ENCODE results near the gene ARHGAP45. TPM values are rescaled to one million over a fixed set of nuclear protein-coding genes. Genes with fewer than 3 reads are reported as not detected.

Gene ARHGAP45
- total RNA-seq, 6 experiments from 2014 or later, result 4.2 to 10.0 (median 7.3) TPM

DNA sequence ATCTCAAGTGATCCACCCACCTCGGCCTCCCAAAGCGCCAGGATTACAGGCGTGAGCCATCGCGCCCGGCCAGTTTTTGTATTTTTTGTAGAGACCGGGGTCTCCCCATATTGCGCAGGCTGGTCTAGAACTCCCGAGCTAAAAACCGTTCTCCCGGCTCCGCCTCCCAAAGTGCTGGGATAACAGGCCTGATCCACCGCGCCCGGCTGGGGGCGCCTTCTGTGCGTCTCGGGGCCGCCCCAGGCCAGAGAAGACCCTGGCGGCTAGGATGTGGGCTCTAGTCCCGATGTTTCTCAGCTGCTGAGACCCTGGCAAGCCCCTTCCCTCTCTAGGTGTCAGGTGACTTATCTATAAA is 3.6 kb downstream of the ARHGAP45 start:
- intact Hi-C loops (cut with DNase I), result no loop called here
- 44% methylated on average over 11 of the region's 21 CpGs for WGBS (ENCODE audit: insufficient coverage, low coverage, low lambda C conversion rate, missing lambda C conversion rate)
- DNase-seq, result peak in 1 of 3 donors; percentile 48
- Histone ChIP-seq H3K36me3 (no peaks in the 10 kb centered on the region), H3K4me3 (no peak overlapping the region), H3K27ac (no peak overlapping the region), H3K4me1 (peaks cover 0 to 10% (median 0%) of the 10 kb centered on the region in 4 donors), H3K9me3 (no peaks in the 10 kb centered on the region), H3K27me3 (peaks cover 0 to 19% of the 10 kb centered on the region in 2 donors)
- TF ChIP-seq, protein P1, sequence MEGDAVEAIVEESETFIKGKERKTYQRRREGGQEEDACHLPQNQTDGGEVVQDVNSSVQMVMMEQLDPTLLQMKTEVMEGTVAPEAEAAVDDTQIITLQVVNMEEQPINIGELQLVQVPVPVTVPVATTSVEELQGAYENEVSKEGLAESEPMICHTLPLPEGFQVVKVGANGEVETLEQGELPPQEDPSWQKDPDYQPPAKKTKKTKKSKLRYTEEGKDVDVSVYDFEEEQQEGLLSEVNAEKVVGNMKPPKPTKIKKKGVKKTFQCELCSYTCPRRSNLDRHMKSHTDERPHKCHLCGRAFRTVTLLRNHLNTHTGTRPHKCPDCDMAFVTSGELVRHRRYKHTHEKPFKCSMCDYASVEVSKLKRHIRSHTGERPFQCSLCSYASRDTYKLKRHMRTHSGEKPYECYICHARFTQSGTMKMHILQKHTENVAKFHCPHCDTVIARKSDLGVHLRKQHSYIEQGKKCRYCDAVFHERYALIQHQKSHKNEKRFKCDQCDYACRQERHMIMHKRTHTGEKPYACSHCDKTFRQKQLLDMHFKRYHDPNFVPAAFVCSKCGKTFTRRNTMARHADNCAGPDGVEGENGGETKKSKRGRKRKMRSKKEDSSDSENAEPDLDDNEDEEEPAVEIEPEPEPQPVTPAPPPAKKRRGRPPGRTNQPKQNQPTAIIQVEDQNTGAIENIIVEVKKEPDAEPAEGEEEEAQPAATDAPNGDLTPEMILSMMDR (IDR thresholded peaks at IDR 0.05), result no peak
- no peak for TF ChIP-seq POLR2A (IDR thresholded peaks at IDR 0.05)
- ATAC-seq, result no peak

DNA sequence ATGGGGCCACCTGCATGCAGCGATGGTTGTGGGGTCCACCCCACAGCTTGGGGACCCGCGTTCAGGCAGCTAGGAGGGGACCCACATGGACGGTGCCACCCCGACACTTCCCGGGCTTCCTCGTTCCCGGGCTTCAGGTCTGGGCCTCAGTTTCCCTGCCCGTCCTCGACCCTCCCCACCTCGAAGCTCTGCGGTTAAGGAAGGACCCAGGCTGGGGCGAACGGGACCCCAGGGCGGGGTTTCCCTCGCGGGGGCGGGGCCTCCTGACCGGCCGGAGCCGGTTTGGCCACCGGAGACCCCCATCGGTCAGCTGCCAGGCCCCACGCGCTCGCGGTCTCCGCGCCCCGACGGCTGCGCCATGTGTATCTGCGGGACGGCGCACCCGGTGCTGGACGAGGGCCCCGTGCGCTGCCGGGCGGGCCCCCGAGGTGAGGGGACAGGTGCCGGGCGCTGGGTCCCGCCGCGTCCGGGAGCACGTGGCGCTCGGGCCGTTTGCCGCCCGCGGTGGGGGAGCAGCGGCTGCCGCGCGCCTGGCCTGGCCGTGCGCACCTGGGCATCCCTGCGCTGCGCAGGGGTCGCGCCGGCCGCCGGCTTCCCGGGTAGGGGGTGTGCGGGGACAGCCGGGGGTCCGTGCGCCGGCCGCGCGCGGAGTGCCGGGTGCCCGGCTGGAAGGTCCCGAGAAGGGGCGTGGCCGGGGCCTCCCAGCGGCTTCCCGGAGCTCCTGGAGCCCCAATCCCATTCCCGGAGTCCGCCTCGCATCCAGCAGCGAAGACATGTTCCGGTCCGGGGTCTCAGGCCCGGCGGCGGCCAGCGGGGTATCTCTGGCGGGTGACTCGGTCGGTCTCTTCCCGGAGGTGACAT is 4.2 kb downstream of the ARHGAP45 start:
- Histone ChIP-seq H3K27ac (no peak overlapping the region), H3K4me3 (no peak overlapping the region), H3K27me3 (peaks cover 0 to 19% of the 10 kb centered on the region in 2 donors), H3K36me3 (no peaks in the 10 kb centered on the region), H3K9me3 (no peaks in the 10 kb centered on the region), H3K4me1 (peaks cover 0 to 15% (median 3%) of the 10 kb centered on the region in 4 donors)
- WGBS (ENCODE audit: insufficient coverage, low coverage, low lambda C conversion rate, missing lambda C conversion rate), result 9% methylated on average over 18 of the region's 99 CpGs
- intact Hi-C loops (cut with DNase I), result no loop called here
- no peak for ATAC-seq
- peak in 1 of 3 donors; percentile 51 for DNase-seq
- TF ChIP-seq, protein P1 (IDR thresholded peaks at IDR 0.05), result no peak
- no peak for TF ChIP-seq POLR2A (IDR thresholded peaks at IDR 0.05)

GRCh38 chr19:1072371-1073015 is 5.5 kb downstream of the ARHGAP45 start:
- no peak overlapping the region for H3K27ac ChIP-seq
- no peak overlapping the region for H3K4me3 ChIP-seq
- no peaks in the 10 kb centered on the region for H3K9me3 ChIP-seq
- H3K36me3 ChIP-seq, result no peaks in the 10 kb centered on the region
- TF ChIP-seq POLR2A (IDR thresholded peaks at IDR 0.05), result no peak
- TF ChIP-seq, protein P1 (IDR thresholded peaks at IDR 0.05), result no peak
- no peak for DNase-seq
- intact Hi-C loops (cut with DNase I), result no loop called here
- H3K4me1 ChIP-seq, result peaks cover 0 to 15% (median 3%) of the 10 kb centered on the region in 4 donors
- H3K27me3 ChIP-seq, result peaks cover 0 to 19% of the 10 kb centered on the region in 2 donors
- ATAC-seq, result no peak
- 77% methylated on average over 6 of the region's 11 CpGs for WGBS (ENCODE audit: insufficient coverage, low coverage, low lambda C conversion rate, missing lambda C conversion rate)

DNA sequence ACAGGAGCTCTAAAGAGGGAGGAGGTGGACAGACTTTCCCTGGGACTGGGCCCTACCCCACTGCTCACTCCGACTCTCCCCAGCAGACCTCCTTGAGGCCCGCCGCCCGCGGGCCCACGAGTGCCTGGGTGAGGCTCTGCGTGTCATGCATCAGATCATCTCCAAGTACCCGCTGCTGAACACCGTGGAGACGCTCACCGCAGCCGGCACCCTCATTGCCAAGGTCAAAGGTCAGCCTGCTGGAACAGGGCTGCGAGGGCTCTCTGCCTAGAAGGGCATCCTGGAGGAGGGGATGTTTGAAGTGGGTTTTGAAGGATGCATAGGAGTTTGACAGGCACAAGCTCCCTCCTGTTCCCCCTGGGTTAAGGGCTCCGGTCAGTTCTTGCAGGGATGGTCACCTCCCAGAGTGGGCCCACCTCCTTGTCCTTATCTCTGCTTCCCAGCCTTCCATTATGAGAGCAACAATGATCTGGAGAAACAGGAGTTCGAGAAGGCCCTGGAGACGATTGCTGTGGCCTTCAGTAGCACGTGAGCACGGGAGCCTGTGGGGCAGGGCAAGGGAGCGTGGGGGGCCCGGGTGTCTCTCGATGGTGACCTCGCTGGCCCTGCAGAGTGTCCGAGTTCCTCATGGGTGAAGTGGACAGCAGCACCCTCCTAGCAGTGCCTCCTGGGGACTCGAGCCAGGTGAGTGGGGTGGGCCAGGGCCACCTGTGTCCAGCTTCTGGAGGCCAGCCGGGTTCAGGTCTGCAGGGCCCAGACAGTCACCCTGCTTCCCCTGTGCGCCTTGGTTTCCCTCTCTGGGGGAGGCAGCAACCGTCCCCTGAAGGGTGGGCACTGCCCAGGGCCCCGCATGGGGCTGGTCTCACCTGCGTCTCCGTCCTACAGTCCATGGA is 6.3 kb downstream of the ARHGAP45 start:
- intact Hi-C loops (cut with DNase I), result no loop called here
- Histone ChIP-seq H3K4me3 (no peak overlapping the region), H3K27me3 (peaks cover 0 to 19% of the 10 kb centered on the region in 2 donors), H3K9me3 (no peaks in the 10 kb centered on the region), H3K4me1 (peaks cover 0 to 15% (median 3%) of the 10 kb centered on the region in 4 donors), H3K27ac (no peak overlapping the region), H3K36me3 (no peaks in the 10 kb centered on the region)
- 90% methylated on average over 2 of the region's 30 CpGs for WGBS (ENCODE audit: insufficient coverage, low coverage, low lambda C conversion rate, missing lambda C conversion rate)
- DNase-seq (peak in 2 of 3 donors; percentile 29 to 47), ATAC-seq (no peak)
- TF ChIP-seq, protein P1 (IDR thresholded peaks at IDR 0.05), result no peak
- no peak for TF ChIP-seq POLR2A (IDR thresholded peaks at IDR 0.05)

Measured in right lobe of liver (tissue), 6 donors.